Loucy (cell line): ENCODE results near the gene PTPRN2.

Experiments
- CTCF ChIP-seq: fragments of 200-600 bp; sonication (generic); conservative IDR thresholded peaks from 2 replicates; pipeline ENCODE4 v1.5.1; 2014; ENCODE audit warnings: mild to moderate bottlenecking, antibody characterized with exemption, low read length
- EZH2phosphoT487 ChIP-seq: fragments of 200-600 bp; IDR thresholded peaks from 2 replicates; pipeline ENCODE4 v1.6.1; 2018; ENCODE audit warnings: antibody characterized with exemption, mild to moderate bottlenecking, moderate library complexity, borderline replicate concordance

- no peak for TF ChIP-seq CTCF
- no peak for TF ChIP-seq EZH2phosphoT487
Measured at GRCh38 chr7:157869793-157870192, 717.8 kb downstream of the PTPRN2 start.
